M059J (cell line): ENCODE results near the gene POLR2L. TPM values are rescaled to one million over a fixed set of nuclear protein-coding genes. Genes with fewer than 3 reads are reported as not detected.

Experiments
- DNase-seq: peaks from one replicate; pipeline ENCODE4 v3.0.0-alpha.2; 2012; ENCODE audit warnings: low read depth
- total RNA-seq: library from RNA; depleted of rRNA; stranded (reverse); fragments of >200 nt; shearing (Covaris generic); gene quantifications from 2 replicates; pipeline ENCODE4 v1.2.3, GENCODE V29; 2014

Gene POLR2L
- total RNA-seq, 1 experiment from 2014 or later, result 147 TPM

DNA sequence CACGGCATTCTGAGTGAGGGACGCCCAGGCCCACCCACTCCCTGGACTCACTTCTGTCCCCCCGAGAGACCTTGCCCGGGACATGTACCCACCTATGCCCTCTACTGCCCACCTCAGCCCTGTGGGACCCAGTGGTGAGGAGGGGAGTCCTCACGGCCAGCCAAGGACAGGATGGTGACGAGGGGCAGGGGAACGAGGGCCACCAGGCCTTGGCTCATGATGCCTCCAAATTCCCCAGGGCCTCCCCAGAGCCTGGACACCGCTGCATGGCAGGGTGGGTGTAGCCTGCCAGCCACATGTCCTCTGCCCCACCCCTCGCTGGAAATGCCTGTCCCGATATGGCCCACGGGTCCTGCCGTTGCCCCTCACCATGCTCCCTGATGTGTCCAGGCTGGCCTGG, 26.5 kb upstream of the POLR2L start:
- no peak for DNase-seq

GRCh38 chr11:868394-868793, 26.1 kb upstream of the POLR2L start:
- no peak for DNase-seq

DNA sequence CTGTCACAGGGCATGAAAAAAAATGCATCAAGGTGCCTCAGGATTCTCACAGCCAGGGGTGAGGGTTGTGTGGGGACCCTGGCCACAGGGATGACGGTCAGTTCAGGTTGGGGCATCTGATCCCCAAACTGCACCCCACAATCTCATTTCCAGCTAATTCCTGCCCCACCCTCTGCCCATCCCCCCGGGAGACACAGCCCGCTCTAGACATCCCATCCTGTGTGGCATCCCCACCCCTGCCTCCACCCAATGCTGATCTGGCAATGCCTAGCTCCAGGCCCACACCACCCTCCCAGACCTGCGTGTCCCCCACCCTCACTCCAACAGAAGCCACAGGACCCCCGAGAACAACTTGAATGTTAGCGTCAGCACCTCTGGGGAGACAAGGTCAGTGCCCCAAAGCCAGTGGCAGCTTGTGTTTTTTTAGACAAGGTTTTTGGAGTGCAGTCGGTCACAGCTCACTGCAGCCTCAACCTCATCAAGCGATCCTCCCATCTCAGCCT, 25.6 kb upstream of the POLR2L start:
- no peak for DNase-seq

- DNase-seq, result no peak
Observed at GRCh38 chr11:866481-866880, 24.2 kb upstream of the POLR2L start.

DNA sequence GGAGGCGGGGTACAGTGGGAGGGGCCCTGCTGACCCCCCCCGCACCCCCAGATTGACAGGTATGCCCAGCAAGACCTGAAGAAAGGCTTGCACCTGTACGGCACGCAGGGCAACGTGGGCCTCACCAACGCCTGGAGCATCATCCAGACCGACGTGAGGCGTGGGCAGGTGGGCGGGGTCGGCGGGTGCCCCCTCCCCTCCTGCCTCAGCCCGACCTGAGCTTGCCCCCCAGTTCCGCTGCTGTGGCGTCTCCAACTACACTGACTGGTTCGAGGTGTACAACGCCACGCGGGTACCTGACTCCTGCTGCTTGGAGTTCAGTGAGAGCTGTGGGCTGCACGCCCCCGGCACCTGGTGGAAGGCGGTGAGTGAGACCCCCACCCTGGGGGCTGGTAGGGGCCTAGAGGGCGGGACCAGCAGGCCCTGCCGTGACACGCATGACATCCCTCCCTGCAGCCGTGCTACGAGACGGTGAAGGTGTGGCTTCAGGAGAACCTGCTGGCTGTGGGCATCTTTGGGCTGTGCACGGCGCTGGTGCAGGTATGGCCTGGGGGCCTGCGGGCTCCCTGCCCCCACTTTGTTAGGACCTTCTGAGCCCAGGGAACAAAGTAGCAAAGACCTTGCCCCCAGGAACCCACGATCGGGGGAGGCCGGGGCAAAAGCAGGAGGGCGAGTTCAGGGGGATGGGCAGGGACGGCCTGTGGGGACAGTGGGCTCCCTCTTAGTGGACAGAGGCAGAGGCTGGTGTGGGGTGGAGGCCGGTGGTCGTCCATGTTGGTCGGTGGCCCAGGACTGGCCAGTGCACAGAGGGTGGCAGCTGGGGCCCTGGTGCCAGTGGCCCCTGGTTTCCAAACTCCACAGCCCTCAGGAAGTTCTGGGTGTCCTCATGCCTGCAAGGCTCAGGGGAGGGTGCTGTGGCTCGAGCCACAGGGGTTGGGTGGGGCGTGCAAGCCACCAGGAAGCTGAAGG, 23.4 kb upstream of the POLR2L start:
- no peak for DNase-seq

GRCh38 chr11:864898-865297, 22.6 kb upstream of the POLR2L start:
- DNase-seq, result no peak

GRCh38 chr11:863910-864827, 21.8 kb upstream of the POLR2L start:
- no peak for DNase-seq

DNA sequence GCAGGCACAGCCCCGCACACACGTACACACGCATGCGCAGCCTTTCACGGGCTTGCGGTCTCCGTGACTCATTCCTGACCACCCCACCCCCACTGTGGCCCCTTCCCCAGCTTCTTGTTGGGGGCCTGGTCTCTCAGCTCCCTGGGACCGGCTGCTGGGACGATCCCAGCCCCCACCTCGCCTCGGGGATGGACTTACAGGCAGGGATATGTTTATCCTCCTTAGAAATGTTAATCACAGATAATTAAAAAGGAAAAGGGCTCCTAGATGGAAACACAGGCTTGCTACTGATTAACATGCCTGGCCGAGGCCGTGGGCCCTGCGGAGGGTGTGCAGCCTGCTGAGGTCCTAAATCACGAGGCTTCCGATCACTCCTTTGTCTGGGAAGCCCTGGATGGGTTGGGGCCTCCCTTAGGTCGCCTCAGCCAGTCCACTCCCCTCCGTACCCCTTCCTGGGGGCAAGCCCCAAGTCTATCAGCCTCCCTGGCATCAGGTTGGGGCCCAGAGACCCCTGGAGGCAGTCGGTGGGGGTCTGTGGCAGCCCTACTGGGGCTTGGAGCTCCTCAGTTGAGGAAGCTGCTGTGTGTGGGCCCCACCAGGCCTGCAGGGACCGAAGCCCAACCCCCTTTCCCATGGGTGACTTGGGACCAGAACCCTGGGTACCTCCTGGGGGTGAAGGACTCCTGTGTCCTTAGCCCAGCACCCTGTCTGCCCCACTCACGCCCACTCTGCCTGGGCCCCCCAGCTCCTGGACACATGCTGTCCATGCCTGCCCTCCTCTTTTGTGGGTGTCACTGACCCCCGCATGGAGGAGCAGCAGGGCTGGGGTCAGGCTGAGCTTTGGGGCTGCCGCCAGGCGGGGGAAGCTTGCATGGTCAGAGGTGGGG, 20.9 kb upstream of the POLR2L start:
- no peak for DNase-seq

- DNase-seq, result no peak
Observed at GRCh38 chr11:862696-863022, 20.3 kb upstream of the POLR2L start.

GRCh38 chr11:862081-862661, 19.8 kb upstream of the POLR2L start:
- no peak for DNase-seq

GRCh38 chr11:861105-861479, 18.8 kb upstream of the POLR2L start:
- no peak for DNase-seq

DNA sequence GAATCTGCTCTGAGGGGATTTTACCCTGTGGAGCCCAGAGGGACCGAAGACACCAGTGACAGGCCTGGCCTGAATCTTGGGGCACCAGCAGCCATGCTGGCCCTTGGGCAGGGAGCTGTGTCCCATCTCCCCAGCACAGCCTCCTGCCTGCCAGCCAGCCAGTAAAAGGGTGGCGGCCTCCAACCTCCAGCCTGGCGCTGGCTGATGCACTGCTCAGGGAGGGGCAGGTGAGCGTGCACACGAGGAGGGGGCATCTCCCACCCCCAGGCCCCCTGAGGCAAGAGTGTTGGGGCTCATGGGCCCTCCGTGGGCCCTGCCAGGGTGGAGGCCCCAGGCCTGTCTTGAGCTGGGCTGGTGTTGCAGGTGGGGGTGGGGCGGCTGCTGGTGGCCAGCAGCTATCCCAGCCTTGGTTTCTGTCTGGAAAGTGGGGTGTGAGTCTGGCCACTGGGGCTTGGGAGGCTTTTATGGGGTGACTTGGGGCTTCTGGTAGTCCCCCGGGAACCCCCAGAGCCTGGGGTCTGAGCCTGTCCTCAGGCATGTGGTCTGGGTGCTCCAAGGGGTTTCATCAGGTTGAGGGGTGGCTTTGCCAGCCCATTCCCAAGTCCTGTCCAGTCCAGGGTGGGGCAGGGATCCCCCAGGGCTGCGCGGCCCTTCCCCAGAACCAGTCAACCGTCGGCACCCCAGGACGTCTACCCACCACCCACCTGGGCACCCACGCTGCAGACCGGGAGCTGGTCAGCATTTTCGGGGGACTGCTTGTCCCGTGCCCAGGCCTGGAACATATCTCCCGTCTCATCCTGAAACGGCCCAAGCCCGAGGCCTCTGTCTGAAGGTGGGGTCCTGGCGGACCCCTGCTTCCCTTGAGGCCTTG, 18.1 kb upstream of the POLR2L start:
- DNase-seq, result no peak

- no peak for DNase-seq
Observed at GRCh38 chr11:859394-860131, 17.2 kb upstream of the POLR2L start.

- no peak for DNase-seq
Observed at GRCh38 chr11:858762-859339, 16.5 kb upstream of the POLR2L start.

DNA sequence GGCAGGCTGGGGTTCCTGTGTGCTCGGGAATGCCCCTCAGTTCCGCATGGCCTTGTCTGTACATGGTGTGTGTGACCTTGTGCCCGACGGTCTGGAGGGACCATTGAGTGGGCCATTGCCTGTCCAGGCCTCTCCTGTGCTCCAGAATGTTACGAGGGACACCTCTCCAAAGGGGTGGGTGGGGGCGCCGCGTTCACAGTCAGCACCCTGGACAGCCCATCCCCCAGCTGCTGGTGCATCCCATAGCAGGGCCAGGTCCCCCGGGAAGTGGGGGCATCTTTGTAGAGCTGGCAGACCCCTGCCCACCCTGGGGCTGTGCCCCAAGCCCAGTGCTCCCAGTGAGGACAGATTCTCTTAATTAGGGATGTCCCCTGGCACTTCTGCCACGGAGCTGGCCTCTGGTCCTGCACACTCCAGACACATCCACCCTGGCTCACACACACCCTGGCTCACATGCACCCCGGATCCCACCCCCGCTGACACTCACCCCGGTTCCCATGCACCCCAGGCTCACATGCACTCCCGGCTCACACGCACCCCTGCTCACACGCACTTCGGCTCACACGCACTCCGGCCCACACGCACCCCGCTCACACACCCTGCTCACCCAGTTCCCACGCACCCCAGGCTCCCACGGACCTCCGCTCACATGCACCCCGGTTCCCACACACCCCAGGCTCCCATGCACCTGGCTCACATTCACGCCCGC, 15.9 kb upstream of the POLR2L start:
- no peak for DNase-seq

GRCh38 chr11:856397-856796, 14.1 kb upstream of the POLR2L start:
- DNase-seq, result no peak

DNA sequence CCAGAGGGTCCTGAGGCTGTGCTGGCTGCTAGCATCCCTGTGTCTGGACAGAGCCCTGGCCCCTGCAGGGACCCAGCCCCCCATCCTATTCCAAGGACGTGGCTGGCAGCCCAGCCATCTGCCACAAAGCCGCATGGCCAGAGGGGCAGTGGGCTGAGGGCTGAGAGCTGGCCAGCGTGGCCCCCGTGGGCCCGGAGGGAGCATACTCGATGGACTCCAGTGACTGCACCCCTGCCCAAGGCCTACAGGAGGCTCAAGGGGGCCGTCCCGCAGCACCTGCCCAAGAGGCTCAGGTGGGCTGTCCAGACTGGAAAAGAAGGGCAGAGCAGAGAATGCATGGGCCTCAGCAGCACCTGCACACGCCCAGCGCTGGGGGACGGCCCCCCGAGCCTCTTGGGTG, 13.5 kb upstream of the POLR2L start:
- no peak for DNase-seq

GRCh38 chr11:855330-855674, 13.0 kb upstream of the POLR2L start:
- DNase-seq, result no peak
